Measurements from ENCODE around the gene PCNX2. TPM values are rescaled to one million over a fixed set of nuclear protein-coding genes. Genes with fewer than 3 reads are reported as not detected.

The PCNX2 gene
- total and polyA plus RNA-seq, 2 of the 13 experiments (the other 11 are each of a cell fraction or from before 2014, with no cell fraction given), result 0.11 to 0.42 TPM

DNA sequence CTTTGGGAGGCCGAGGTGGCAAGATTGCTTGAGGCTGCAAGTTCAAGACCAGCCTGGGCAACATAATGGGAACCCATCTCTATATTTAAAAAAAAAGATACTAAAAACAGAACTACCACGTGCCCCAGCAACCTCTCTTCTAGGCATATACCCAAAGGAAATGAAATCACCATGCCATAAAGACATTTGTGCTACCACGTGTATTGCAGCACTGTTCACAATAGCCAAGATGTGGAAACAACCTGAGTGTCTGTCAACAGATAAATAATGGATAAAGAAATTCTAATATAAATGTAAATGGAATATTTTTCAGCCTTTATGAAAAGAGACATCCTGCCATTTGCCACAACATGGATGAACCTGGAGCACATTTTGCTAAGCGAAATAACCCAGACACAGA lies 128.6 kb downstream of the PCNX2 start:
- Histone ChIP-seq H3K27me3 (ENCODE audit: control insufficient read depth in 1 of 2, insufficient read depth in 2 of 2, low read length in 2 of 2) (no peaks in the 10 kb centered on the region), H4K20me1 (ENCODE audit: insufficient read depth, low read length) (no peaks in the 10 kb centered on the region), H2AFZ (ENCODE audit: low read length) (no peak overlapping the region), H3K36me3 (replicated peaks in 1 of 2; ENCODE audit: control insufficient read depth in 1 of 2, insufficient read depth in 2 of 2, low read length in 2 of 2) (no peaks in the 10 kb centered on the region), H3K9ac (ENCODE audit: insufficient read depth, low read depth, low read length) (no peak overlapping the region), H3K9me3 (ENCODE audit: low read length) (peaks cover 6% of the 10 kb centered on the region; the same call in 1 of the 2 replicates), H3K4me1 (ENCODE audit: insufficient read depth, low read length) (no peaks in the 10 kb centered on the region), H3K4me3 (replicated peaks in 1 of 3; ENCODE audit: insufficient read depth in 1 of 3, low read depth in 2 of 3, low read length in 3 of 3) (no peak overlapping the region), H3K79me2 (ENCODE audit: insufficient read depth, low read length) (no peaks in the 10 kb centered on the region), H3K4me2 (ENCODE audit: low read depth, low read length) (no peak overlapping the region), H3K27ac (ENCODE audit: extremely low read length, insufficient read depth, low read length) (no peak overlapping the region)
- FAIRE-seq, result no peak
- POLR2A ChIA-PET, result no interaction called here
- no TSS peak for BruUV-seq (replicated peaks)
- no peak for DNase-seq (ENCODE audit: low spot score)
- TF ChIP-seq GATAD2A (CRISPR knock-in tag; IDR thresholded peaks at IDR 0.05) (no peak), ZBTB20 (CRISPR knock-in tag; IDR thresholded peaks at IDR 0.05; ENCODE audit: borderline replicate concordance, low read depth) (no peak), ZNF296 (CRISPR knock-in tag; conservative IDR thresholded peaks at IDR 0.05) (no peak), ZNF33B (CRISPR knock-in tag; IDR thresholded peaks at IDR 0.05) (no peak), REL (CRISPR knock-in tag; conservative IDR thresholded peaks at IDR 0.05) (no peak), ZKSCAN8 (CRISPR knock-in tag; IDR thresholded peaks at IDR 0.05; ENCODE audit: borderline replicate concordance) (no peak), TBP (CRISPR knock-in tag; IDR thresholded peaks at IDR 0.05) (no peak), ZNF619 (CRISPR knock-in tag; IDR thresholded peaks at IDR 0.05) (no peak), CEBPG (CRISPR knock-in tag; IDR thresholded peaks at IDR 0.05) (no peak), MBNL3 (CRISPR knock-in tag; conservative IDR thresholded peaks at IDR 0.05) (no peak), RELA (CRISPR knock-in tag; IDR thresholded peaks at IDR 0.05) (no peak), ZNF768 (CRISPR knock-in tag; IDR thresholded peaks at IDR 0.05) (no peak)
- TF ChIP-seq, protein P1, sequence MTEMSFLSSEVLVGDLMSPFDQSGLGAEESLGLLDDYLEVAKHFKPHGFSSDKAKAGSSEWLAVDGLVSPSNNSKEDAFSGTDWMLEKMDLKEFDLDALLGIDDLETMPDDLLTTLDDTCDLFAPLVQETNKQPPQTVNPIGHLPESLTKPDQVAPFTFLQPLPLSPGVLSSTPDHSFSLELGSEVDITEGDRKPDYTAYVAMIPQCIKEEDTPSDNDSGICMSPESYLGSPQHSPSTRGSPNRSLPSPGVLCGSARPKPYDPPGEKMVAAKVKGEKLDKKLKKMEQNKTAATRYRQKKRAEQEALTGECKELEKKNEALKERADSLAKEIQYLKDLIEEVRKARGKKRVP (CRISPR knock-in tag; IDR thresholded peaks at IDR 0.05), result no peak
- TF ChIP-seq, protein P2, sequence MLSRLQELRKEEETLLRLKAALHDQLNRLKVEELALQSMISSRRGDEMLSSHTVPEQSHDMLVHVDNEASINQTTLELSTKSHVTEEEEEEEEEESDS (CRISPR knock-in tag; IDR thresholded peaks at IDR 0.05; ENCODE audit: borderline replicate concordance), result no peak
- TF ChIP-seq, protein P3, sequence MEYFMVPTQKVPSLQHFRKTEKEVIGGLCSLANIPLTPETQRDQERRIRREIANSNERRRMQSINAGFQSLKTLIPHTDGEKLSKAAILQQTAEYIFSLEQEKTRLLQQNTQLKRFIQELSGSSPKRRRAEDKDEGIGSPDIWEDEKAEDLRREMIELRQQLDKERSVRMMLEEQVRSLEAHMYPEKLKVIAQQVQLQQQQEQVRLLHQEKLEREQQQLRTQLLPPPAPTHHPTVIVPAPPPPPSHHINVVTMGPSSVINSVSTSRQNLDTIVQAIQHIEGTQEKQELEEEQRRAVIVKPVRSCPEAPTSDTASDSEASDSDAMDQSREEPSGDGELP (IDR thresholded peaks at IDR 0.05; ENCODE audit: borderline replicate concordance, low read depth), result no peak
- no peak for ATAC-seq
- CTCF ChIA-PET (ENCODE audit: low intra/inter-chr PET ratio, low total read pairs), result no interaction called here
- in situ Hi-C loops (cut with HindIII; ENCODE audit: extremely low pct_ligation_motif_present, low pct_unique_long_range_greater_than_20kb) (no loop called here), intact Hi-C loops (cut with micrococcal nuclease; ENCODE audit: unreplicated experiment) (no loop called here)
- 3% methylated on average over 4 of the region's 4 CpGs for WGBS (ENCODE audit: low lambda C conversion rate)
